ENCODE measurements around the gene UBR3. TPM values are rescaled to one million over a fixed set of nuclear protein-coding genes. Genes with fewer than 3 reads are reported as not detected.
"Not testable (repeated sequence)": the region's sequence is repeated elsewhere in the genome, so short reads cannot be mapped to it uniquely, and the experiment has no call there.

Gene UBR3
- total and polyA plus RNA-seq, 8 donors: 4.8 to 151 (median 37.3) TPM

GRCh38 chr2:169859423-169859822, 32.2 kb downstream of the UBR3 start:
- peaks cover 0 to 4% (median 0%) of the 10 kb centered on the region in 4 donors for H3K36me3 ChIP-seq
- WGBS, 5 donors: 93 to 99% (median 97%) methylated on average over 4 of the region's 4 CpGs
- H3K27me3 ChIP-seq: no peaks in the 10 kb centered on the region
- DNase-seq: no peak
- intact Hi-C loops (cut with DNase I; ENCODE audit: low total_unique reads): no loop called here
- peaks cover 0 to 5% (median 0%) of the 10 kb centered on the region in 4 donors for H3K9me3 ChIP-seq
- TF ChIP-seq CTCF (IDR thresholded peaks at IDR 0.05): no peak
- TF ChIP-seq POLR2A (IDR thresholded peaks at IDR 0.05): no peak
- no peak for TF ChIP-seq POLR2AphosphoS5 (IDR thresholded peaks at IDR 0.05)
- no peak for TF ChIP-seq EP300 (IDR thresholded peaks at IDR 0.05)
- H3K27ac ChIP-seq: no peak overlapping the region
- H3K4me3 ChIP-seq: no peak overlapping the region
- peaks cover 0 to 9% (median 2%) of the 10 kb centered on the region in 4 donors for H3K4me1 ChIP-seq

GRCh38 chr2:169860149-169860548, 32.9 kb downstream of the UBR3 start:
- Histone ChIP-seq H3K9me3 (peaks cover 0 to 5% (median 0%) of the 10 kb centered on the region in 4 donors), H3K36me3 (peaks cover 0 to 4% (median 0%) of the 10 kb centered on the region in 4 donors), H3K27me3 (no peaks in the 10 kb centered on the region), H3K27ac (no peak overlapping the region), H3K4me3 (no peak overlapping the region), H3K4me1 (peaks cover 0 to 9% (median 3%) of the 10 kb centered on the region in 4 donors)
- WGBS, 5 donors: 91 to 95% (median 94%) methylated on average over 4 of the region's 4 CpGs
- TF ChIP-seq CTCF (IDR thresholded peaks at IDR 0.05) (no peak), POLR2A (IDR thresholded peaks at IDR 0.05) (no peak), POLR2AphosphoS5 (IDR thresholded peaks at IDR 0.05) (no peak), EP300 (IDR thresholded peaks at IDR 0.05) (no peak)
- no peak for DNase-seq
- intact Hi-C loops (cut with DNase I; ENCODE audit: low total_unique reads): no loop called here

GRCh38 chr2:169862816-169863215, 35.6 kb downstream of the UBR3 start:
- Histone ChIP-seq H3K4me1 (peaks cover 0 to 13% (median 5%) of the 10 kb centered on the region in 4 donors), H3K4me3 (no peak overlapping the region), H3K27me3 (no peaks in the 10 kb centered on the region), H3K36me3 (no peaks in the 10 kb centered on the region), H3K9me3 (no peaks in the 10 kb centered on the region), H3K27ac (no peak overlapping the region)
- WGBS, 5 donors: 87 to 96% (median 90%) methylated on average over 2 of the region's 2 CpGs
- intact Hi-C loops (cut with DNase I; ENCODE audit: low total_unique reads): no loop called here
- no peak for TF ChIP-seq EP300 (IDR thresholded peaks at IDR 0.05)
- no peak for TF ChIP-seq CTCF (IDR thresholded peaks at IDR 0.05)
- DNase-seq: no peak

GRCh38 chr2:169865492-169865891, 38.2 kb downstream of the UBR3 start:
- intact Hi-C loops (cut with DNase I; ENCODE audit: low total_unique reads): no loop called here
- Histone ChIP-seq H3K9me3 (no peaks in the 10 kb centered on the region), H3K27ac (no peak overlapping the region), H3K4me1 (peaks cover 0 to 23% (median 5%) of the 10 kb centered on the region in 4 donors), H3K4me3 (no peak overlapping the region), H3K27me3 (no peaks in the 10 kb centered on the region), H3K36me3 (no peaks in the 10 kb centered on the region)
- WGBS, 5 donors: 73 to 90% (median 89%) methylated on average over 2 of the region's 2 CpGs
- no peak for DNase-seq
- TF ChIP-seq POLR2AphosphoS5 (IDR thresholded peaks at IDR 0.05) (no peak), CTCF (IDR thresholded peaks at IDR 0.05) (no peak), EP300 (IDR thresholded peaks at IDR 0.05) (no peak), POLR2A (IDR thresholded peaks at IDR 0.05) (no peak)

- H3K4me1 ChIP-seq: peaks cover 0 to 23% (median 5%) of the 10 kb centered on the region in 4 donors
- 95 to 99% (median 98%) methylated on average over 6 of the region's 6 CpGs for WGBS, 5 donors
- H3K36me3 ChIP-seq; H3K9me3 ChIP-seq; intact Hi-C loops (cut with DNase I; ENCODE audit: low total_unique reads); H3K27ac ChIP-seq; H3K27me3 ChIP-seq; H3K4me3 ChIP-seq; DNase-seq: not testable (repeated sequence)
Measured at GRCh38 chr2:169866230-169866629, 39.0 kb downstream of the UBR3 start.
